K562 (cell line): ENCODE results near the gene MYH3. TPM values are rescaled to one million over a fixed set of nuclear protein-coding genes. Genes with fewer than 3 reads are reported as not detected.

Experiments
- ATAC-seq: fragments of 200-7000 bp; cut with Tn5 transposase; 3 replicates; pipeline ENCODE4 v1.9.1; 2020; ENCODE audit warnings: moderate library complexity
- BruUV-seq: library from RNA; stranded (reverse); fragments of 400-500 nt; replicated peaks from 2 replicates; lab custom pipeline; 2021; lab: Mats Ljungman, UMichigan
- CTCF ChIA-PET: fragments of 300-600 bp; formaldehyde crosslinking; extraction: SDS; loops from one replicate; lab custom pipeline; 2021; ENCODE audit warnings: low intra/inter-chr PET ratio; lab: Yijun Ruan, JAX
- POLR2A ChIA-PET: fragments of 300-600, 350-650 bp; sonication (Branson Sonifier 250); formaldehyde crosslinking; extraction: SDS; loops from one replicate; lab custom pipeline; 2021; ENCODE audit warnings: antibody characterized with exemption, inconsistent platforms; lab: Yijun Ruan, JAX
- DNase-seq, 4 experiments: peaks; one replicate each; pipeline versions ENCODE4 v3.0.0 to v3.0.0-alpha.2; 2011 to 2018; ENCODE audit warnings: low spot score in 3 of 4, mixed read lengths in 3 of 4; ENCODE audit errors: extremely low read depth in 1 of 4
- FAIRE-seq: peaks from 2 replicates; lab custom pipeline; 2011; peaks lifted over from hg19 to GRCh38; lab: Jason Lieb, UNC
- H2AFZ ChIP-seq: 2 replicates; pipeline ENCODE4 v1.6.0; 2011; ENCODE audit warnings: low read depth, low read length, control low read depth, inconsistent platforms
- H3K27ac ChIP-seq: fragments of 200-600 bp; 3 replicates; pipeline ENCODE4 v1.8.0; 2011; ENCODE audit warnings: low read depth, mild to moderate bottlenecking, control low read depth, inconsistent platforms, low read length, moderate library complexity, mixed read lengths; ENCODE audit errors: extremely low read depth
- H3K27me3 ChIP-seq, 2 experiments: fragments of 300-600 bp in 1 of 2; 2 replicates in 1 of 2; 3 replicates in 1 of 2; pipeline versions ENCODE4 v1.6.0 to v1.8.0; 2011; ENCODE audit warnings: inconsistent platforms in 2 of 2, low read length in 2 of 2, mild to moderate bottlenecking in 1 of 2, mixed read lengths in 1 of 2, moderate library complexity in 1 of 2; ENCODE audit not compliant: control insufficient read depth in 2 of 2, insufficient read depth in 2 of 2
- H3K36me3 ChIP-seq: fragments of 300-600 bp; 3 replicates; pipeline ENCODE4 v1.8.0; 2011; ENCODE audit warnings: mild to moderate bottlenecking, low read length, inconsistent platforms; ENCODE audit not compliant: control insufficient read depth, insufficient read depth
- H3K4me1 ChIP-seq, 2 experiments: fragments of 200-600 bp in 1 of 2; replicated peaks in 1 of 2; 2 replicates in 1 of 2; 3 replicates in 1 of 2; pipeline versions ENCODE4 v1.5.1 to v1.8.0; 2011; ENCODE audit warnings: inconsistent platforms in 2 of 2, low read length in 2 of 2, mild to moderate bottlenecking in 1 of 2, mixed read lengths in 1 of 2, moderate library complexity in 1 of 2; ENCODE audit not compliant: control insufficient read depth in 2 of 2, insufficient read depth in 2 of 2
- H3K4me2 ChIP-seq: 2 replicates; pipeline ENCODE4 v1.6.1; 2011; ENCODE audit warnings: low read length, control low read depth, inconsistent platforms, mixed read lengths; ENCODE audit not compliant: insufficient read depth
- H3K4me3 ChIP-seq: fragments of 200-600 bp; sonication (generic), shearing (Covaris generic); 2 replicates; pipeline ENCODE4 v1.5.1; 2016; ENCODE audit warnings: control low read depth, inconsistent platforms
- H3K79me2 ChIP-seq: fragments of 200-600 bp; 3 replicates; pipeline ENCODE4 v1.8.0; 2011; ENCODE audit warnings: low read length, inconsistent platforms; ENCODE audit not compliant: control insufficient read depth, insufficient read depth
- H3K9ac ChIP-seq, 2 experiments: 2 replicates each; pipeline versions ENCODE4 v1.6.0 to v1.6.1; 2011; ENCODE audit warnings: low read depth in 2 of 2, low read length in 2 of 2, control low read depth in 1 of 2, inconsistent platforms in 1 of 2, mild to moderate bottlenecking in 1 of 2, mixed read lengths in 1 of 2; ENCODE audit not compliant: insufficient read depth in 1 of 2
- H3K9me1 ChIP-seq: one replicate; pipeline ENCODE4 v1.6.0; 2011; ENCODE audit warnings: inconsistent platforms, mild to moderate bottlenecking, low read length, moderate library complexity; ENCODE audit not compliant: control insufficient read depth, insufficient read depth
- H3K9me3 ChIP-seq: replicated peaks from 2 replicates; pipeline ENCODE4 v1.5.1; 2011; ENCODE audit warnings: low read depth, low read length, inconsistent platforms; ENCODE audit not compliant: control insufficient read depth, insufficient read depth
- H4K20me1 ChIP-seq: replicated peaks from 2 replicates; pipeline ENCODE4 v1.6.1; 2011; ENCODE audit warnings: low read length, inconsistent platforms, mixed read lengths; ENCODE audit not compliant: control insufficient read depth, insufficient read depth
- CEBPB ChIP-seq: fragments of 450-650 bp; IDR thresholded peaks from 2 replicates; pipeline ENCODE4 v1.6.1; 2016; ENCODE audit warnings: missing genetic modification characterization, missing compliant biosample characterization
- PTRF ChIP-seq: fragments of 450-650 bp; IDR thresholded peaks from 2 replicates; pipeline ENCODE4 v1.6.1; 2016; ENCODE audit warnings: mild to moderate bottlenecking, missing genetic modification characterization, missing compliant biosample characterization
- RBM15 ChIP-seq: fragments of 200-400 bp; formaldehyde crosslinking; IDR thresholded peaks from 2 replicates; pipeline ENCODE4 v1.6.1; 2018; ENCODE audit warnings: mild to moderate bottlenecking, low read length, moderate library complexity; ENCODE audit not compliant: insufficient read depth
- REST ChIP-seq, 2 experiments: fragments of 450-650 bp; formaldehyde crosslinking in 1 of 2; IDR thresholded peaks; 2 replicates each; pipeline versions ENCODE4 v1.4.0 to v1.6.1; 2014 to 2020; ENCODE audit warnings: mild to moderate bottlenecking in 2 of 2, borderline replicate concordance in 1 of 2, low read depth in 1 of 2
- TCFL5 ChIP-seq: fragments of 250-450 bp; sonication (Bioruptor Pico); conservative IDR thresholded peaks from 2 replicates; pipeline ENCODE4 v1.6.1; 2021; ENCODE audit warnings: mild to moderate bottlenecking, moderate library complexity, matching md5 sums
- TRIM28 ChIP-seq: fragments of 450-650 bp; IDR thresholded peaks from 2 replicates; pipeline ENCODE4 v1.6.1; 2017
- ZKSCAN1 ChIP-seq: fragments of 150-350 bp; IDR thresholded peaks from 2 replicates; pipeline ENCODE4 v1.6.1; 2016; ENCODE audit warnings: low read depth, low read length
- ZNF212 ChIP-seq: fragments of 450-650 bp; formaldehyde crosslinking; IDR thresholded peaks from 2 replicates; pipeline ENCODE4 v1.4.0; 2020; ENCODE audit warnings: mild to moderate bottlenecking
- ZNF395 ChIP-seq: fragments of 200-800 bp; sonication (Bioruptor generic); IDR thresholded peaks from 2 replicates; pipeline ENCODE4 v1.6.1; 2017; ENCODE audit warnings: missing genetic modification characterization, missing compliant biosample characterization
- WGBS: fragments of 100-300 bp; shearing (Covaris generic); methylation state at CpG from one replicate; pipeline ENCODE4 v1.1.6; 2016; ENCODE audit warnings: low coverage, mixed read lengths; ENCODE audit not compliant: insufficient coverage; ENCODE audit errors: missing lambda C conversion rate; 5-methylcytosine and 5-hydroxymethylcytosine counted together
- in situ Hi-C: fragments of 300-500 bp; cut with MboI; formaldehyde crosslinking; loops from 4 replicates; pipeline ENCODE4 v1.15.0; 2018; ENCODE audit warnings: inconsistent platforms, mixed read lengths
- intact Hi-C: fragments of 100-400 bp; cut with micrococcal nuclease; formaldehyde crosslinking; loops from 2 replicates; pipeline ENCODE4 v1.14.2; 2022
- polyA plus RNA-seq, 8 experiments: library from polyadenylated mRNA; depleted of rRNA in 4 of 8; stranded (reverse) in 5 of 8; unstranded in 3 of 8; fragments of >200 nt; fragmentation: Nextera tagmentation in 2 of 8; fragmentation: Illumina TruSeq in 1 of 8; extraction: Ambion mirVana in 2 of 8; extraction: Trizol in 1 of 8; gene quantifications; 2 replicates each; pipeline versions ENCODE4 v1.2.1 to v1.2.3, GENCODE V29; 2011 to 2014; ENCODE audit warnings: inconsistent platforms in 1 of 8, missing spikeins in 1 of 8
- total RNA-seq, 7 experiments: library from RNA; depleted of rRNA in 6 of 7; stranded (reverse); fragments of >200 nt in 6 of 7; fragmentation: Illumina TruSeq in 2 of 7; extraction: Trizol in 2 of 7; gene quantifications; 2 replicates each; pipeline versions ENCODE4 v1.2.1 to v1.2.3, GENCODE V29; 2011 to 2021; ENCODE audit warnings: low replicate concordance in 1 of 7

The MYH3 gene
- total and polyA plus RNA-seq, 9 of the 15 experiments (the other 6 are each of a cell fraction or from before 2014, with no cell fraction given), result 0.24 to 0.75 (median 0.40) TPM; not detected in 1

- no peak overlapping the region for H3K27ac ChIP-seq
- H3K36me3 ChIP-seq, result no peaks in the 10 kb centered on the region
- no peaks in the 10 kb centered on the region for H4K20me1 ChIP-seq
- POLR2A ChIA-PET, result no interaction called here
- H2AFZ ChIP-seq, result no peak overlapping the region
- FAIRE-seq (no peak), DNase-seq (no peak), ATAC-seq (no peak)
- WGBS, result 56% methylated on average over 6 of the region's 9 CpGs
- H3K27me3 ChIP-seq, result no peaks in the 10 kb centered on the region
- H3K9ac ChIP-seq, result no peak overlapping the region
- no TSS peak for BruUV-seq
- H3K9me1 ChIP-seq, result no peaks in the 10 kb centered on the region
- H3K4me3 ChIP-seq, result no peak overlapping the region
- no peaks in the 10 kb centered on the region for H3K79me2 ChIP-seq
- in situ Hi-C loops, result no loop called here
- intact Hi-C loops, result no loop called here
- no peak overlapping the region for H3K4me2 ChIP-seq
- no peaks in the 10 kb centered on the region for H3K4me1 ChIP-seq
- H3K9me3 ChIP-seq, result no peaks in the 10 kb centered on the region
- CTCF ChIA-PET, result no interaction called here
- no peak for TF ChIP-seq TRIM28
- TF ChIP-seq ZKSCAN1, result no peak
- no peak for TF ChIP-seq ZNF395
- TF ChIP-seq PTRF (tag), result no peak
- no peak for TF ChIP-seq RBM15
- no peak for TF ChIP-seq ZNF212 (CRISPR knock-in tag)
- TF ChIP-seq REST (IDR thresholded peaks at IDR 0.05; ENCODE audit: borderline replicate concordance), result no peak
- TF ChIP-seq REST (CRISPR knock-in tag; IDR thresholded peaks at IDR 0.05; ENCODE audit: low read depth), result no peak
- no peak for TF ChIP-seq CEBPB (tag)
- TF ChIP-seq TCFL5, result no peak
Observed at GRCh38 chr17:10664571-10664970, 7.5 kb upstream of the MYH3 start.
